ENCODE measurements around the gene CARMIL1. TPM values are rescaled to one million over a fixed set of nuclear protein-coding genes. Genes with fewer than 3 reads are reported as not detected.
A peak's percentile ranks its signal among the peaks of the same experiment; 100 is the strongest.

CARMIL1 gene
- total and polyA plus RNA-seq, 3 experiments from 2014 or later, result 1.8 to 2.9 TPM; not detected in 1

GRCh38 chr6:25278261-25278913 lies 787 bp upstream of the CARMIL1 start:
- Mint-ChIP-seq H3K4me3 (peak overlapping the region; percentile 88 to 96 (median 91)), H3K27me3 (peaks cover 17 to 19% of the 10 kb centered on the region in 2 donors), H3K36me3 (peaks cover 0 to 5% (median 0%) of the 10 kb centered on the region in 3 donors), H3K9me3 (no peaks in the 10 kb centered on the region), H3K27ac (peak overlapping the region in 7 of 8 donors; percentile 58 to 90 (median 72)), H3K4me1 (peaks cover 20 to 35% (median 29%) of the 10 kb centered on the region in 3 donors)
- Histone ChIP-seq H3K27ac (ENCODE audit: low read depth, low read length) (no peak overlapping the region), H3K4me3 (ENCODE audit: low read length) (peak overlapping the region; percentile 54), H3K9me3 (ENCODE audit: low read length) (no peaks in the 10 kb centered on the region), H3K36me3 (ENCODE audit: insufficient read depth, low read length) (no peaks in the 10 kb centered on the region), H3K27me3 (ENCODE audit: insufficient read depth, low read length, poor library complexity, severe bottlenecking) (no peaks in the 10 kb centered on the region), H3K4me1 (ENCODE audit: insufficient read depth, low read length) (peaks cover 7% of the 10 kb centered on the region)
- POLR2A ChIA-PET, result interaction anchor here (1.0 to 1.1 kb wide), 2 partner anchors 9 to 211 kb away, joined by 3 to 5 read pairs; no protein-coding TSS in a partner anchor
- DNase-seq, result no peak
- CTCF ChIA-PET, result interaction anchor here (0.7 to 4.6 kb wide), 34 partner anchors 8 to 680 kb away, joined by 3 to 86 read pairs (median 4); no protein-coding TSS in a partner anchor

- H3K27me3 Mint-ChIP-seq, result peaks cover 5 to 10% of the 10 kb centered on the region in 2 donors
- Histone ChIP-seq H3K9me3 (ENCODE audit: low read length) (no peaks in the 10 kb centered on the region), H3K27me3 (ENCODE audit: insufficient read depth, low read length, poor library complexity, severe bottlenecking) (no peaks in the 10 kb centered on the region), H3K4me3 (ENCODE audit: low read length) (peak overlapping the region; percentile 54), H3K4me1 (ENCODE audit: insufficient read depth, low read length) (peaks cover 7% of the 10 kb centered on the region), H3K27ac (ENCODE audit: low read depth, low read length) (no peak overlapping the region), H3K36me3 (ENCODE audit: insufficient read depth, low read length) (no peaks in the 10 kb centered on the region)
- ChIA-PET POLR2A (interaction anchor here (0.6 to 1.4 kb wide), 8 partner anchors 26 to 380 kb away, joined by 3 to 6 read pairs (median 4); no protein-coding TSS in a partner anchor), CTCF (interaction anchor here (0.7 to 4.6 kb wide), 18 partner anchors 9 to 322 kb away, joined by 3 to 86 read pairs (median 6); no protein-coding TSS in a partner anchor)
- peak overlapping the region; percentile 86 to 96 (median 90) for H3K4me3 Mint-ChIP-seq
- H3K36me3 Mint-ChIP-seq, result peaks cover 0 to 5% (median 0%) of the 10 kb centered on the region in 3 donors
- no peaks in the 10 kb centered on the region for H3K9me3 Mint-ChIP-seq
- peaks cover 20 to 35% (median 29%) of the 10 kb centered on the region in 3 donors for H3K4me1 Mint-ChIP-seq
- DNase-seq, result peak in 1 of 5 donors; percentile 46
- peak overlapping the region in 7 of 8 donors; percentile 19 to 94 (median 76) for H3K27ac Mint-ChIP-seq
Measured at GRCh38 chr6:25279748-25280343, 672 bp downstream of the CARMIL1 start.

- peak in 1 of 5 donors; percentile 26 for DNase-seq
- no peaks in the 10 kb centered on the region for H3K9me3 Mint-ChIP-seq
- peak overlapping the region; percentile 86 to 96 (median 90) for H3K4me3 Mint-ChIP-seq
- POLR2A ChIA-PET, result interaction anchor here (1.4 kb wide), 1 partner anchor 124 kb away, joined by 6 read pairs; no protein-coding TSS in a partner anchor
- Histone ChIP-seq H3K4me3 (ENCODE audit: low read length) (peak overlapping the region; percentile 54), H3K9me3 (ENCODE audit: low read length) (no peaks in the 10 kb centered on the region), H3K27ac (ENCODE audit: low read depth, low read length) (no peak overlapping the region), H3K4me1 (ENCODE audit: insufficient read depth, low read length) (peaks cover 7% of the 10 kb centered on the region), H3K36me3 (ENCODE audit: insufficient read depth, low read length) (no peaks in the 10 kb centered on the region), H3K27me3 (ENCODE audit: insufficient read depth, low read length, poor library complexity, severe bottlenecking) (no peaks in the 10 kb centered on the region)
- CTCF ChIA-PET, result interaction anchor here (1.6 to 4.6 kb wide), 5 partner anchors 15 to 322 kb away, joined by 4 to 86 read pairs (median 8); no protein-coding TSS in a partner anchor
- H3K36me3 Mint-ChIP-seq, result peaks cover 0 to 5% (median 0%) of the 10 kb centered on the region in 3 donors
- H3K4me1 Mint-ChIP-seq, result peaks cover 20 to 35% (median 29%) of the 10 kb centered on the region in 3 donors
- H3K27ac Mint-ChIP-seq, result peak overlapping the region in 7 of 8 donors; percentile 30 to 94 (median 64)
- peaks cover 5 to 6% of the 10 kb centered on the region in 2 donors for H3K27me3 Mint-ChIP-seq
Measured at GRCh38 chr6:25280344-25281074, 1.3 kb downstream of the CARMIL1 start.

GRCh38 chr6:25286891-25287290 lies 7.7 kb downstream of the CARMIL1 start:
- POLR2A ChIA-PET, result interaction anchor here (1.1 kb wide), 1 partner anchor 8 kb away, joined by 5 read pairs; the partner anchor contains the start of gene CARMIL1
- peaks cover 0 to 1% (median 0%) of the 10 kb centered on the region in 3 donors for H3K36me3 Mint-ChIP-seq
- CTCF ChIA-PET, result interaction anchor here (2.0 kb wide), 1 partner anchor 9 kb away, joined by 6 read pairs; no protein-coding TSS in a partner anchor
- H3K36me3 ChIP-seq (ENCODE audit: insufficient read depth, low read length), result no peaks in the 10 kb centered on the region
- no peaks in the 10 kb centered on the region for H3K27me3 ChIP-seq (ENCODE audit: insufficient read depth, low read length, poor library complexity, severe bottlenecking)
- H3K9me3 Mint-ChIP-seq, result no peaks in the 10 kb centered on the region
- H3K27ac Mint-ChIP-seq, result no peak overlapping the region
- no peak overlapping the region for H3K4me3 ChIP-seq (ENCODE audit: low read length)
- DNase-seq, result no peak
- H3K4me1 ChIP-seq (ENCODE audit: insufficient read depth, low read length), result no peaks in the 10 kb centered on the region
- peaks cover 0 to 3% (median 0%) of the 10 kb centered on the region in 3 donors for H3K4me1 Mint-ChIP-seq
- H3K9me3 ChIP-seq (ENCODE audit: low read length), result no peaks in the 10 kb centered on the region
- H3K27me3 Mint-ChIP-seq, result no peaks in the 10 kb centered on the region
- H3K4me3 Mint-ChIP-seq, result no peak overlapping the region
- no peak overlapping the region for H3K27ac ChIP-seq (ENCODE audit: low read depth, low read length)

GRCh38 chr6:25287941-25288340 lies 8.8 kb downstream of the CARMIL1 start:
- H3K36me3 Mint-ChIP-seq, result peaks cover 0 to 1% (median 0%) of the 10 kb centered on the region in 3 donors
- H3K4me1 ChIP-seq (ENCODE audit: insufficient read depth, low read length), result no peaks in the 10 kb centered on the region
- H3K9me3 Mint-ChIP-seq, result no peaks in the 10 kb centered on the region
- H3K27me3 Mint-ChIP-seq, result no peaks in the 10 kb centered on the region
- no peaks in the 10 kb centered on the region for H3K9me3 ChIP-seq (ENCODE audit: low read length)
- no peaks in the 10 kb centered on the region for H3K27me3 ChIP-seq (ENCODE audit: insufficient read depth, low read length, poor library complexity, severe bottlenecking)
- H3K4me3 Mint-ChIP-seq, result no peak overlapping the region
- no peaks in the 10 kb centered on the region for H3K36me3 ChIP-seq (ENCODE audit: insufficient read depth, low read length)
- ChIA-PET POLR2A (interaction anchor here (1.1 kb wide), 1 partner anchor 9 kb away, joined by 5 read pairs; the partner anchor contains the start of gene CARMIL1), CTCF (interaction anchor here (2.0 kb wide), 1 partner anchor 10 kb away, joined by 6 read pairs; no protein-coding TSS in a partner anchor)
- no peak overlapping the region for H3K4me3 ChIP-seq (ENCODE audit: low read length)
- no peaks in the 10 kb centered on the region for H3K4me1 Mint-ChIP-seq
- no peak for DNase-seq
- no peak overlapping the region for H3K27ac Mint-ChIP-seq
- H3K27ac ChIP-seq (ENCODE audit: low read depth, low read length), result no peak overlapping the region

GRCh38 chr6:25288518-25288917 lies 9.3 kb downstream of the CARMIL1 start:
- Histone ChIP-seq H3K27me3 (ENCODE audit: insufficient read depth, low read length, poor library complexity, severe bottlenecking) (no peaks in the 10 kb centered on the region), H3K9me3 (ENCODE audit: low read length) (no peaks in the 10 kb centered on the region), H3K4me1 (ENCODE audit: insufficient read depth, low read length) (no peaks in the 10 kb centered on the region), H3K36me3 (ENCODE audit: insufficient read depth, low read length) (no peaks in the 10 kb centered on the region), H3K27ac (ENCODE audit: low read depth, low read length) (no peak overlapping the region), H3K4me3 (ENCODE audit: low read length) (no peak overlapping the region)
- no peak overlapping the region for H3K4me3 Mint-ChIP-seq
- ChIA-PET CTCF (interaction anchor here (2.0 kb wide), 1 partner anchor 11 kb away, joined by 6 read pairs; no protein-coding TSS in a partner anchor), POLR2A (no interaction called here)
- no peaks in the 10 kb centered on the region for H3K4me1 Mint-ChIP-seq
- no peaks in the 10 kb centered on the region for H3K9me3 Mint-ChIP-seq
- H3K36me3 Mint-ChIP-seq, result peaks cover 0 to 1% (median 0%) of the 10 kb centered on the region in 3 donors
- H3K27me3 Mint-ChIP-seq, result no peaks in the 10 kb centered on the region
- H3K27ac Mint-ChIP-seq, result no peak overlapping the region
- DNase-seq, result no peak

- Mint-ChIP-seq H3K9me3 (no peaks in the 10 kb centered on the region), H3K27me3 (no peaks in the 10 kb centered on the region), H3K4me3 (no peak overlapping the region), H3K4me1 (no peaks in the 10 kb centered on the region), H3K36me3 (peaks cover 0 to 1% (median 0%) of the 10 kb centered on the region in 3 donors), H3K27ac (no peak overlapping the region)
- DNase-seq, result no peak
- Histone ChIP-seq H3K27ac (ENCODE audit: low read depth, low read length) (no peak overlapping the region), H3K27me3 (ENCODE audit: insufficient read depth, low read length, poor library complexity, severe bottlenecking) (no peaks in the 10 kb centered on the region), H3K9me3 (ENCODE audit: low read length) (no peaks in the 10 kb centered on the region), H3K4me1 (ENCODE audit: insufficient read depth, low read length) (no peaks in the 10 kb centered on the region), H3K36me3 (ENCODE audit: insufficient read depth, low read length) (no peaks in the 10 kb centered on the region), H3K4me3 (ENCODE audit: low read length) (no peak overlapping the region)
- POLR2A ChIA-PET, result no interaction called here
- CTCF ChIA-PET, result interaction anchor here (1.0 kb wide), 1 partner anchor 25 kb away, joined by 3 read pairs; no protein-coding TSS in a partner anchor
Measured at GRCh38 chr6:25290306-25291060, 11.3 kb downstream of the CARMIL1 start.
